Glutamatergic neuron (in vitro differentiated cells): Measurements from ENCODE around the gene CHI3L2. TPM values are rescaled to one million over a fixed set of nuclear protein-coding genes. Genes with fewer than 3 reads are reported as not detected.

ENCODE experiments used
- DNase-seq: peaks from one replicate; pipeline ENCODE4 v3.0.0; 2022
- H3K27ac Mint-ChIP-seq: one replicate; pipeline ENCODE4 v1.8.0; 2020; ENCODE audit warnings: mild to moderate bottlenecking, mixed read lengths, inconsistent platforms; ENCODE audit not compliant: unreplicated experiment
- H3K27me3 Mint-ChIP-seq: one replicate; pipeline ENCODE4 v1.8.0; 2020; ENCODE audit warnings: mild to moderate bottlenecking, moderate library complexity, mixed read lengths, inconsistent platforms; ENCODE audit not compliant: unreplicated experiment
- H3K36me3 Mint-ChIP-seq: one replicate; pipeline ENCODE4 v1.8.0; 2020; ENCODE audit warnings: mild to moderate bottlenecking, mixed read lengths, inconsistent platforms; ENCODE audit not compliant: unreplicated experiment
- H3K4me1 Mint-ChIP-seq: one replicate; pipeline ENCODE4 v1.8.0; 2020; ENCODE audit warnings: mild to moderate bottlenecking, low read depth, mixed read lengths, inconsistent platforms; ENCODE audit not compliant: unreplicated experiment
- H3K4me3 Mint-ChIP-seq: one replicate; pipeline ENCODE4 v1.8.0; 2020; ENCODE audit warnings: mild to moderate bottlenecking, mixed read lengths, inconsistent platforms; ENCODE audit not compliant: unreplicated experiment
- H3K9me3 Mint-ChIP-seq: one replicate; pipeline ENCODE4 v1.8.0; 2020; ENCODE audit warnings: mild to moderate bottlenecking, moderate library complexity, mixed read lengths, inconsistent platforms; ENCODE audit not compliant: unreplicated experiment
- total RNA-seq: library from RNA; stranded (reverse); fragmentation: NEBNext Ultra II Directional; extraction: Animal tissue kit (Norgen Biotek cat#: 25700); gene quantifications from one replicate; pipeline ENCODE4 v1.2.1, GENCODE V29; 2021; ENCODE audit not compliant: unreplicated experiment
- TF ChIP-seq, protein P1 (sequence below): fragments of 200-600 bp; sonication (generic); IDR thresholded peaks from one replicate; pipeline ENCODE4 v1.5.0; 2021; ENCODE audit not compliant: partially characterized antibody, unreplicated experiment

CHI3L2 gene
- total RNA-seq, 1 donor from 2014 or later = not detected

- TF ChIP-seq, protein P1, sequence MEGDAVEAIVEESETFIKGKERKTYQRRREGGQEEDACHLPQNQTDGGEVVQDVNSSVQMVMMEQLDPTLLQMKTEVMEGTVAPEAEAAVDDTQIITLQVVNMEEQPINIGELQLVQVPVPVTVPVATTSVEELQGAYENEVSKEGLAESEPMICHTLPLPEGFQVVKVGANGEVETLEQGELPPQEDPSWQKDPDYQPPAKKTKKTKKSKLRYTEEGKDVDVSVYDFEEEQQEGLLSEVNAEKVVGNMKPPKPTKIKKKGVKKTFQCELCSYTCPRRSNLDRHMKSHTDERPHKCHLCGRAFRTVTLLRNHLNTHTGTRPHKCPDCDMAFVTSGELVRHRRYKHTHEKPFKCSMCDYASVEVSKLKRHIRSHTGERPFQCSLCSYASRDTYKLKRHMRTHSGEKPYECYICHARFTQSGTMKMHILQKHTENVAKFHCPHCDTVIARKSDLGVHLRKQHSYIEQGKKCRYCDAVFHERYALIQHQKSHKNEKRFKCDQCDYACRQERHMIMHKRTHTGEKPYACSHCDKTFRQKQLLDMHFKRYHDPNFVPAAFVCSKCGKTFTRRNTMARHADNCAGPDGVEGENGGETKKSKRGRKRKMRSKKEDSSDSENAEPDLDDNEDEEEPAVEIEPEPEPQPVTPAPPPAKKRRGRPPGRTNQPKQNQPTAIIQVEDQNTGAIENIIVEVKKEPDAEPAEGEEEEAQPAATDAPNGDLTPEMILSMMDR = no peak
- DNase-seq = no peak
- peaks cover 5% of the 10 kb centered on the region for H3K27me3 Mint-ChIP-seq
- H3K4me3 Mint-ChIP-seq = no peak overlapping the region
- no peak overlapping the region for H3K27ac Mint-ChIP-seq
- peaks cover 1% of the 10 kb centered on the region for H3K36me3 Mint-ChIP-seq
- peaks cover 7% of the 10 kb centered on the region for H3K4me1 Mint-ChIP-seq
- peaks cover 2% of the 10 kb centered on the region for H3K9me3 Mint-ChIP-seq
These were observed 33.6 kb upstream of the CHI3L2 start for GRCh38 chr1:111193712-111194480.

DNA sequence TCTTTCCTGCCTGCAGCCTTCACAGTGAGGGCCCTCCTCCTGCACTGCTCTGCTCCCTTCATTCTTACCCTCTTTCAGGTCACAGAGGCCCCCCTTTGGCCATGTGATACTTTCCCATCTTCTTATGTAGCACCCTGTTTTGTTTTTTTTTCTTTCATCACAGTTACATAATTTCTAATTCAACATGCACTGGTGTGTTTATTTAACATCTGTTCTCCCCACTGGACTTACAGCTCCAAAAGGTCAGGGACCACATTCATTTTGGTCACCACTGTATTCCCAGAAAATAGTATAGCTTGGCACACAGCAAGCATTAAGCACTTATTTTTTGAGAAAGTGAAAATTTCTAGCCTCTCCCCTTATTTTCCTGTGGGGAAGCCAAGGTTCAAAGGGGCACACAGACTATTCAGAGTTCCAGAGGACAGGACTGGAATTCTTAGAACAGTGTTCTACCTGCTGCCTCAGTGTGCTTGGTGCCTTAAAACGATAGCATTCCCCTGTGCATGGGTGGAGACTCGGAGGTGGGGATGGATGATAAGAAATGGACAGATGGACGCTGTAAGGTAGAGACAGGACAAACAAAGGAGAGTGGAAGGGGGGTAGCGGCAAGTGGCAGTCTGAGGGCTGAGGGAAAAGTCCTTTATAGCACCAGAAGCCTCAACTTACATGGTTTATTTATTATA is 32.4 kb upstream of the CHI3L2 start:
- TF ChIP-seq, protein P1 = no peak
- DNase-seq = no peak
- Mint-ChIP-seq H3K4me1 (peaks cover 7% of the 10 kb centered on the region), H3K27ac (peak overlapping the region; percentile 12), H3K9me3 (peaks cover 3% of the 10 kb centered on the region), H3K4me3 (no peak overlapping the region), H3K36me3 (no peaks in the 10 kb centered on the region), H3K27me3 (peaks cover 5% of the 10 kb centered on the region)

GRCh38 chr1:111196213-111196612 is 31.3 kb upstream of the CHI3L2 start:
- Mint-ChIP-seq H3K4me1 (peaks cover 7% of the 10 kb centered on the region), H3K27me3 (peaks cover 5% of the 10 kb centered on the region), H3K9me3 (peaks cover 3% of the 10 kb centered on the region), H3K36me3 (no peaks in the 10 kb centered on the region), H3K4me3 (no peak overlapping the region), H3K27ac (no peak overlapping the region)
- TF ChIP-seq, protein P1 = no peak
- no peak for DNase-seq

- Mint-ChIP-seq H3K27me3 (peaks cover 8% of the 10 kb centered on the region), H3K36me3 (no peaks in the 10 kb centered on the region), H3K4me3 (no peak overlapping the region), H3K27ac (no peak overlapping the region), H3K9me3 (peaks cover 3% of the 10 kb centered on the region), H3K4me1 (peaks cover 7% of the 10 kb centered on the region)
- TF ChIP-seq, protein P1 = peak; percentile 20
- peak; percentile 43 for DNase-seq
These were observed 29.8 kb upstream of the CHI3L2 start for GRCh38 chr1:111197598-111198284.
